Activated naive CD4-positive, alpha-beta T cell treated with anti-CD3 and anti-CD28 coated beads, Interleukin-2, amount 50 U/mL, for 72 hours (primary cell): ENCODE data around the gene KREMEN2. TPM values are rescaled to one million over a fixed set of nuclear protein-coding genes. Genes with fewer than 3 reads are reported as not detected.

ENCODE experiments used
- total RNA-seq, 2 donors: library from RNA; stranded (reverse); gene quantifications; one replicate each; pipeline ENCODE4 v1.2.3, GENCODE V29; 2022

The KREMEN2 gene
- total RNA-seq, 2 donors from 2014 or later: not detected

Other genes starting within 250 kb of the KREMEN2 start
- gene PRSS27, start 244.1 kb upstream of the KREMEN2 start, total RNA-seq: 1 to 10 TPM; 1.3 to 3.2 TPM
- 100 to 1,000 TPM; 624 to 790 TPM for gene SRRM2, start 211.6 kb upstream of the KREMEN2 start, total RNA-seq
- 100 to 1,000 TPM; 218 to 224 TPM for gene ELOB, start 187.0 kb upstream of the KREMEN2 start, total RNA-seq
- gene PRSS33, start 176.7 kb upstream of the KREMEN2 start, total RNA-seq: not detected
- not detected for gene PRSS41, start 165.8 kb upstream of the KREMEN2 start, total RNA-seq
- 1 to 10 TPM; 1.8 to 2.4 TPM for gene PRSS21, start 147.0 kb upstream of the KREMEN2 start, total RNA-seq
- 1 to 10 TPM in 1 of 2 donors, under 1 TPM in 1; 0.48 to 1.4 TPM for gene ZG16B, start 134.0 kb upstream of the KREMEN2 start, total RNA-seq
- gene PRSS22, start 106.1 kb upstream of the KREMEN2 start, total RNA-seq: under 1 TPM in 1 of 2 donors, not detected in 1; 0.34 TPM
- 10 to 100 TPM in 1 of 2 donors, 1 to 10 TPM in 1; 9.4 to 17.4 TPM for gene FLYWCH2, start 81.1 kb upstream of the KREMEN2 start, total RNA-seq
- 10 to 100 TPM; 28.8 to 55.4 TPM for gene FLYWCH1, start 52.3 kb upstream of the KREMEN2 start, total RNA-seq
- gene PAQR4, start 5.1 kb downstream of the KREMEN2 start, total RNA-seq: 10 to 100 TPM; 24.0 to 31.6 TPM
- gene PKMYT1, start 16.2 kb downstream of the KREMEN2 start, total RNA-seq: 100 to 1,000 TPM; 125 to 193 TPM
- gene CLDN9, start 48.6 kb downstream of the KREMEN2 start, total RNA-seq: under 1 TPM in 1 of 2 donors, not detected in 1; 0.11 TPM
- gene CLDN6, start 53.9 kb downstream of the KREMEN2 start, total RNA-seq: not detected
- 10 to 100 TPM in 1 of 2 donors, 1 to 10 TPM in 1; 7.6 to 14.6 TPM for gene TNFRSF12A, start 56.1 kb downstream of the KREMEN2 start, total RNA-seq
- gene HCFC1R1, start 59.7 kb downstream of the KREMEN2 start, total RNA-seq: 10 to 100 TPM; 40.9 to 47.3 TPM
- gene THOC6, start 59.8 kb downstream of the KREMEN2 start, total RNA-seq: 10 to 100 TPM; 35.3 to 65.2 TPM
- gene BICDL2, start 72.7 kb downstream of the KREMEN2 start, total RNA-seq: 1 to 10 TPM in 1 of 2 donors, not detected in 1; 2.9 TPM
- gene MMP25, start 82.3 kb downstream of the KREMEN2 start, total RNA-seq: 1 to 10 TPM; 1.8 to 2.0 TPM
- 1,000 to 10,000 TPM; 2,042 to 3,291 TPM for gene IL32, start 101.4 kb downstream of the KREMEN2 start, total RNA-seq
- gene ZSCAN10, start 135.0 kb downstream of the KREMEN2 start, total RNA-seq: under 1 TPM; 0.14 to 0.68 TPM
- gene ZNF205, start 148.3 kb downstream of the KREMEN2 start, total RNA-seq: under 1 TPM in 1 of 2 donors, not detected in 1; 0.18 TPM
- 1 to 10 TPM; 6.1 to 8.2 TPM for gene ZNF213, start 170.8 kb downstream of the KREMEN2 start, total RNA-seq
- not detected for gene OR1F1, start 223.9 kb downstream of the KREMEN2 start, total RNA-seq